HUES64 (cell line): ENCODE data around the gene AGXT.

Experiments used
- H3K27ac ChIP-seq: 2 replicates; pipeline ENCODE4 v1.7.0; 2013; ENCODE audit warnings: low read depth, low read length, inconsistent platforms
- H3K27me3 ChIP-seq: 2 replicates; pipeline ENCODE4 v1.6.1; 2013; ENCODE audit warnings: mild to moderate bottlenecking, low read length; ENCODE audit not compliant: insufficient read depth
- H3K36me3 ChIP-seq: 2 replicates; pipeline ENCODE4 v1.6.1; 2013; ENCODE audit warnings: mild to moderate bottlenecking, low read length; ENCODE audit not compliant: insufficient read depth
- H3K4me1 ChIP-seq: 2 replicates; pipeline ENCODE4 v1.6.1; 2013; ENCODE audit warnings: mild to moderate bottlenecking, low read length, moderate library complexity; ENCODE audit not compliant: insufficient read depth
- H3K4me3 ChIP-seq: 2 replicates; pipeline ENCODE4 v1.5.1; 2013; ENCODE audit warnings: mild to moderate bottlenecking, low read length, moderate library complexity
- H3K9ac ChIP-seq: 2 replicates; pipeline ENCODE4 v1.6.1; 2013; ENCODE audit warnings: mild to moderate bottlenecking, low read depth, low read length
- H3K9me3 ChIP-seq: 2 replicates; pipeline ENCODE4 v1.6.1; 2013; ENCODE audit warnings: low read depth, low read length; ENCODE audit not compliant: insufficient read depth
- WGBS: fragments of 150-250, 120-280 bp; methylation state at CpG from one replicate; pipeline ENCODE4 v1.1.7; 2013; ENCODE audit warnings: missing lambda C conversion rate; 5-methylcytosine and 5-hydroxymethylcytosine counted together

The AGXT gene

DNA sequence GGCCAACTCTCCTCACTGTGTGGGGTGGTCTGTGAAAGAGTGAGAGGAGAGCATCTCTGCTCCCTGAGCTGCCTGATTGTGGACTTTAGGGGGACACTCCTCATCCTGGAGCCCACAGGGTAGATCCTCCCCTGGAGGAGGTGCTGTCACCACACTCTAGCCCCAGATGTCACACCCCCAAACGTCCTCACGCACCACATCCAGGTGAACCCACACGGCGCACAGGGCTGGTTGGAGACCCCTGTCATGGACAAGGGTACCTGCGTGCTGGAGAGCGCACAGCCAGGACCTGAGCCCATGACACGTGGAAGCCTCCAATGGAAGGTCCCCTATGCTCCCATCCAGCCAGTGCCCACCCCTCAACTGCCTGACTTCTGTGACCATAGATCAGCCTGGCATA, 10.5 kb downstream of the AGXT start:
- no peaks in the 10 kb centered on the region for H3K27me3 ChIP-seq
- WGBS = 93% methylated on average over 7 of the region's 7 CpGs
- H3K27ac ChIP-seq = no peak overlapping the region
- no peak overlapping the region for H3K9ac ChIP-seq
- H3K9me3 ChIP-seq = no peaks in the 10 kb centered on the region
- no peak overlapping the region for H3K4me3 ChIP-seq
- no peaks in the 10 kb centered on the region for H3K36me3 ChIP-seq
- no peaks in the 10 kb centered on the region for H3K4me1 ChIP-seq

GRCh38 chr2:240881913-240882312, 13.3 kb downstream of the AGXT start:
- Histone ChIP-seq H3K27ac (no peak overlapping the region), H3K9me3 (no peaks in the 10 kb centered on the region), H3K9ac (no peak overlapping the region), H3K4me1 (no peaks in the 10 kb centered on the region), H3K27me3 (no peaks in the 10 kb centered on the region), H3K4me3 (no peak overlapping the region), H3K36me3 (no peaks in the 10 kb centered on the region)
- WGBS = 87% methylated on average over 6 of the region's 6 CpGs

- Histone ChIP-seq H3K9ac (no peak overlapping the region), H3K9me3 (no peaks in the 10 kb centered on the region), H3K36me3 (no peaks in the 10 kb centered on the region), H3K4me1 (no peaks in the 10 kb centered on the region), H3K27me3 (no peaks in the 10 kb centered on the region), H3K27ac (no peak overlapping the region), H3K4me3 (no peak overlapping the region)
- 94% methylated on average over 2 of the region's 2 CpGs for WGBS
These were observed 15.6 kb downstream of the AGXT start for GRCh38 chr2:240884221-240884620.

GRCh38 chr2:240884745-240885144, 16.1 kb downstream of the AGXT start:
- H3K36me3 ChIP-seq = no peaks in the 10 kb centered on the region
- H3K9me3 ChIP-seq = no peaks in the 10 kb centered on the region
- WGBS = 92% methylated on average over 3 of the region's 3 CpGs
- no peaks in the 10 kb centered on the region for H3K27me3 ChIP-seq
- H3K9ac ChIP-seq = no peak overlapping the region
- H3K4me1 ChIP-seq = no peaks in the 10 kb centered on the region
- no peak overlapping the region for H3K27ac ChIP-seq
- no peak overlapping the region for H3K4me3 ChIP-seq

- H3K9ac ChIP-seq = no peak overlapping the region
- 89% methylated on average over 1 of the region's 1 CpG for WGBS
- H3K36me3 ChIP-seq = no peaks in the 10 kb centered on the region
- no peaks in the 10 kb centered on the region for H3K4me1 ChIP-seq
- H3K4me3 ChIP-seq = no peak overlapping the region
- H3K27ac ChIP-seq = no peak overlapping the region
- no peaks in the 10 kb centered on the region for H3K27me3 ChIP-seq
- H3K9me3 ChIP-seq = no peaks in the 10 kb centered on the region
These were observed 16.9 kb downstream of the AGXT start for GRCh38 chr2:240885566-240885965.

DNA sequence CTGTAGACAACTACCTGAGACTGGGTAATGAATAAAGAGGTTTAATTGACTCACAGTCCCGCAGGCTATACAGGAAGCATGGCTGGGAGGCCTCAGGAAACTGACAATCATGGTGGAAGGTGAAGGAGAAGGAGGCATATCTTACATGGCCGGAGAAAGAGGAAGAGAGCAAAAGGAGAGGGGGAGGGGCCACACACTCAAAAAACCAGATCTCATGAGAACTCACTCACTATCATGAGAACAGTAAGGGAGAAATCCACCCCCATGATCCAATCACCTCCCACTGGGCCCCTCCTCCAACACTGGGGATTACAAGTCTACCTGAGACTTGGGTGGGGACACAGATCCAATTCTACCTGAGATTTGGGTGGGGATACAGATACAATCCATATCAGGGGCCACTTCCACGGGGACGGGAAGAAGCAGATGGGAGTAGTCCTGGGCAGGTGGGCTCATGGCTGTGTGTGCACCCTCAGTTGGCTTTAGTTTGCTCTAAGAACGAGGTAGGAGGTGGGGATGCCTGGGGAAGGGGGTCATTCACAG, 17.5 kb downstream of the AGXT start:
- Histone ChIP-seq H3K4me3 (no peak overlapping the region), H3K4me1 (no peaks in the 10 kb centered on the region), H3K27me3 (no peaks in the 10 kb centered on the region), H3K9me3 (no peaks in the 10 kb centered on the region), H3K9ac (no peak overlapping the region), H3K27ac (no peak overlapping the region), H3K36me3 (no peaks in the 10 kb centered on the region)
- 94% methylated on average over 3 of the region's 5 CpGs for WGBS

DNA sequence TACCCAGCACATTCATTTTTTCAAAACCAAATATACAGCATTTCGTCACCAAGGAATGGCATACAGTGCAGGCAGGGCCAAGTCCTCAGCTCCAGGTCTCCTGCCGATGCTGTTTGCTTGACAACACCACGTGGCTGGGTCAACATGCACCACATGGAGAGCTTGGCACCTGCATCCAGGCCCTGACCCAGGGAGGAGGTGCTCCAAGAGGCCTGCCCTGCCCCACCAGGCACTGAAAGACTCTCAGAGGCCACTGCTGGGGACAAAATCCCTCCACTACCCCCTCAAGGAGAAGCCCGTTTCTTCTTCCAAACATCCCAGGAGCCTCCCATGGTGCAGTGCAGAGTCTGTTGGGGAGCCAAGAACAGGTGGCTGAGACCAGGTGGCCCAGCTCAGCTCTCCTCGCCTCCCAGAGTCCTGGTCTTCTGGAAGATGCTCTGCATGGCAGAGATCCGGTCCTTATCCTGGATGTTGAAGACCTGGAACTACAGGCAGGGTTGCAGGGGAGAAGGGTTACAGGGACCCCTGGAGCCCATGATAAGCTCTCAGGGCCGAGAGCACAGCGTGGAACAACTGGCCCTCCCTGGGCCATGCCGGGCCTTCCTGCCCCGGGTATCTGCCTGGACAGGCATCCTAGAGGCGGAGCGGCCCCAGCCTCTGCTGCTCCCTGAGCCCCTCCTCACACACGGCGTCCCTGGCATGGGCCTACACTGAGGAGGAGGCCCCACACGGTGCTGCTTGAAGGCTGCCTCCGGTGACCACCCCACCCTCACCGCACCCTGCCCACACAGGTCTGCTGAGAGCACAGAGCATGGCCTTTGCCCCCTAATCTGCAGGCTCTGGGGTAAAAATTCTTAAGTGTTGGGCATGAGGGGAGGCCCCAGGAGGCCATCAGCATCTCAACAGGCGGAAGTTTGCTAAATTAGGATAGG, 18.3 kb downstream of the AGXT start:
- Histone ChIP-seq H3K36me3 (no peaks in the 10 kb centered on the region), H3K4me3 (no peak overlapping the region), H3K4me1 (no peaks in the 10 kb centered on the region), H3K27me3 (no peaks in the 10 kb centered on the region), H3K27ac (no peak overlapping the region), H3K9ac (no peak overlapping the region), H3K9me3 (no peaks in the 10 kb centered on the region)
- WGBS = 87% methylated on average over 18 of the region's 18 CpGs

DNA sequence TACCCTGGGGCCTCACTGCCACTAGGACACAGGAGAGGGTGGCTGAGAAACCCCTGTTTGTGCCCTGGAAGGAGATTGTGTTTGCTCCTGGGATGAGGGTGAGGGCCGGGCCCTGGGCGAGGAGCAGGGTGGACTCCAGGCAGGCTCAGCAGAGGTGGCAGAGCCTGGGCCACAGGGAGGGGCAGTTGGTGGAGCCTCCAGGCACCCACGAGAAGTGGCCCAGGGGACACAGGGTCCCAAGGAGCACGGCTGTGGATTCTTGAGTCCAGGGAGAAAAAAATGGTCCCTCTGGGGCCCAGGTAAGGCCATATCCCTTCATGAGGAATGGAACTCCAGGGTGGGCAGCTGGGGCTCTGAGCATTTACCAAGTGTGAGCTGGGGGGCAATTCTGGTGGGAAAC, 19.0 kb downstream of the AGXT start:
- Histone ChIP-seq H3K27me3 (no peaks in the 10 kb centered on the region), H3K27ac (no peak overlapping the region), H3K36me3 (no peaks in the 10 kb centered on the region), H3K9me3 (no peaks in the 10 kb centered on the region), H3K9ac (no peak overlapping the region), H3K4me3 (no peak overlapping the region), H3K4me1 (no peaks in the 10 kb centered on the region)
- 86% methylated on average over 4 of the region's 4 CpGs for WGBS

GRCh38 chr2:240888130-240888889, 19.7 kb downstream of the AGXT start:
- 92% methylated on average over 36 of the region's 37 CpGs for WGBS
- Histone ChIP-seq H3K36me3 (no peaks in the 10 kb centered on the region), H3K4me1 (no peaks in the 10 kb centered on the region), H3K9ac (no peak overlapping the region), H3K9me3 (no peaks in the 10 kb centered on the region), H3K4me3 (no peak overlapping the region), H3K27ac (no peak overlapping the region), H3K27me3 (no peaks in the 10 kb centered on the region)

GRCh38 chr2:240888890-240889573, 20.4 kb downstream of the AGXT start:
- H3K9ac ChIP-seq = no peak overlapping the region
- no peak overlapping the region for H3K27ac ChIP-seq
- 90% methylated on average over 11 of the region's 11 CpGs for WGBS
- H3K36me3 ChIP-seq = no peaks in the 10 kb centered on the region
- no peaks in the 10 kb centered on the region for H3K9me3 ChIP-seq
- H3K4me3 ChIP-seq = no peak overlapping the region
- no peaks in the 10 kb centered on the region for H3K27me3 ChIP-seq
- H3K4me1 ChIP-seq = no peaks in the 10 kb centered on the region; the same call in 1 of the 2 replicates
